AG10803 (cell line): ENCODE results near the gene SSBP4.

Experiments used
- DNase-seq: peaks from one replicate; pipeline ENCODE4 v3.0.0; 2010; ENCODE audit warnings: low read depth
- H3K4me3 ChIP-seq: 2 replicates; pipeline ENCODE4 v1.5.1; 2011; ENCODE audit warnings: mild to moderate bottlenecking, low read length, control low read depth
- CTCF ChIP-seq: conservative IDR thresholded peaks from 2 replicates; pipeline ENCODE4 v1.5.1; 2011; ENCODE audit warnings: mild to moderate bottlenecking, low read length, control low read depth, inconsistent platforms

SSBP4 gene

GRCh38 chr19:18452386-18452785 is 33.2 kb downstream of the SSBP4 start:
- TF ChIP-seq CTCF = no peak

GRCh38 chr19:18453269-18454024 is 34.2 kb downstream of the SSBP4 start:
- no peak for TF ChIP-seq CTCF
- DNase-seq = peak; percentile 51

More at GRCh38 chr19:18452386-18452785, 33.2 kb downstream of the SSBP4 start:
- H3K4me3 ChIP-seq = no peak overlapping the region
- no peak for DNase-seq

GRCh38 chr19:18456279-18456678 is 37.1 kb downstream of the SSBP4 start:
- no peak for TF ChIP-seq CTCF
- no peak for DNase-seq

More at GRCh38 chr19:18453269-18454024, 34.2 kb downstream of the SSBP4 start:
- H3K4me3 ChIP-seq = no peak overlapping the region

GRCh38 chr19:18456974-18457373 is 37.8 kb downstream of the SSBP4 start:
- no peak for TF ChIP-seq CTCF
- H3K4me3 ChIP-seq = no peak overlapping the region
- DNase-seq = no peak

More at GRCh38 chr19:18456279-18456678, 37.1 kb downstream of the SSBP4 start:
- H3K4me3 ChIP-seq = no peak overlapping the region

GRCh38 chr19:18457483-18458331 is 38.5 kb downstream of the SSBP4 start:
- H3K4me3 ChIP-seq = no peak overlapping the region
- no peak for DNase-seq
- TF ChIP-seq CTCF = no peak

- H3K4me3 ChIP-seq = no peak overlapping the region
- TF ChIP-seq CTCF = no peak
- no peak for DNase-seq
Observed at GRCh38 chr19:18460900-18461299, 41.7 kb downstream of the SSBP4 start.
